ENCODE data around the gene EXOSC5.
"Not testable (repeated sequence)": the region's sequence is repeated elsewhere in the genome, so short reads cannot be mapped to it uniquely, and the experiment has no call there.

The EXOSC5 gene

GRCh38 chr19:41405776-41406175 lies 8.6 kb upstream of the EXOSC5 start:
- no peak for DNase-seq (ENCODE audit: low spot score)

GRCh38 chr19:41403181-41403970 lies 6.2 kb upstream of the EXOSC5 start:
- no peak for DNase-seq (ENCODE audit: low spot score)

- DNase-seq (ENCODE audit: low spot score): no peak
Observed at GRCh38 chr19:41402010-41402409, 4.9 kb upstream of the EXOSC5 start.

- no peak for DNase-seq (ENCODE audit: low spot score)
Observed at GRCh38 chr19:41401483-41401882, 4.3 kb upstream of the EXOSC5 start.

GRCh38 chr19:41399525-41399924 lies 2.4 kb upstream of the EXOSC5 start:
- DNase-seq (ENCODE audit: low spot score): no peak

GRCh38 chr19:41399091-41399490 lies 1.9 kb upstream of the EXOSC5 start:
- no peak for DNase-seq (ENCODE audit: low spot score)

GRCh38 chr19:41398598-41398997 lies 1.4 kb upstream of the EXOSC5 start:
- DNase-seq (ENCODE audit: low spot score): no peak

GRCh38 chr19:41398050-41398418 lies 875 bp upstream of the EXOSC5 start:
- no peak for DNase-seq (ENCODE audit: low spot score)

GRCh38 chr19:41395355-41395754 lies 1.8 kb downstream of the EXOSC5 start:
- DNase-seq (ENCODE audit: low spot score): no peak

- no peak for DNase-seq (ENCODE audit: low spot score)
Observed at GRCh38 chr19:41392775-41393174, 4.4 kb downstream of the EXOSC5 start.

GRCh38 chr19:41391618-41392017 lies 5.5 kb downstream of the EXOSC5 start:
- no peak for DNase-seq (ENCODE audit: low spot score)

- no peak for DNase-seq (ENCODE audit: low spot score)
Observed at GRCh38 chr19:41386442-41386841, 10.7 kb downstream of the EXOSC5 start.

GRCh38 chr19:41384351-41384750 lies 12.8 kb downstream of the EXOSC5 start:
- DNase-seq (ENCODE audit: low spot score): no peak

GRCh38 chr19:41381536-41381935 lies 15.6 kb downstream of the EXOSC5 start:
- not testable (repeated sequence) for DNase-seq (ENCODE audit: low spot score)

GRCh38 chr19:41377977-41378709 lies 19.0 kb downstream of the EXOSC5 start:
- DNase-seq (ENCODE audit: low spot score): no peak

GRCh38 chr19:41376998-41377365 lies 20.2 kb downstream of the EXOSC5 start:
- DNase-seq (ENCODE audit: low spot score): no peak

GRCh38 chr19:41376241-41376997 lies 20.7 kb downstream of the EXOSC5 start, which contains the start of gene TMEM91:
Gene TMEM91, plus strand, starts transcription at chr19:41376533. Its CDS starts 1,777 bp downstream, at chr19:41378310.
- no peak for DNase-seq (ENCODE audit: low spot score)

GRCh38 chr19:41373993-41374392 lies 23.2 kb downstream of the EXOSC5 start:
- no peak for DNase-seq (ENCODE audit: low spot score)

- DNase-seq (ENCODE audit: low spot score): no peak
Observed at GRCh38 chr19:41372501-41372900, 24.7 kb downstream of the EXOSC5 start.

GRCh38 chr19:41371541-41371940 lies 25.6 kb downstream of the EXOSC5 start:
- no peak for DNase-seq (ENCODE audit: low spot score)

- DNase-seq (ENCODE audit: low spot score): not testable (repeated sequence)
Observed at GRCh38 chr19:41371119-41371518, 26.0 kb downstream of the EXOSC5 start.

- no peak for DNase-seq (ENCODE audit: low spot score)
Observed at GRCh38 chr19:41369769-41370168, 27.4 kb downstream of the EXOSC5 start.

- no peak for DNase-seq (ENCODE audit: low spot score)
Observed at GRCh38 chr19:41367848-41368301, 29.3 kb downstream of the EXOSC5 start.

All from LoVo (cell line).